Activated CD4-positive, CD25-positive, alpha-beta regulatory T cell treated with anti-CD3 and anti-CD28 coated beads, Interleukin-2, amount 50 U/mL, for 72 hours (primary cell): ENCODE data around the gene KIF26B.
"Not testable (repeated sequence)": the region's sequence is repeated elsewhere in the genome, so short reads cannot be mapped to it uniquely, and the experiment has no call there.

ENCODE experiments used
- DNase-seq: peaks from one replicate; pipeline ENCODE4 v3.0.0; 2021

Gene KIF26B

DNA sequence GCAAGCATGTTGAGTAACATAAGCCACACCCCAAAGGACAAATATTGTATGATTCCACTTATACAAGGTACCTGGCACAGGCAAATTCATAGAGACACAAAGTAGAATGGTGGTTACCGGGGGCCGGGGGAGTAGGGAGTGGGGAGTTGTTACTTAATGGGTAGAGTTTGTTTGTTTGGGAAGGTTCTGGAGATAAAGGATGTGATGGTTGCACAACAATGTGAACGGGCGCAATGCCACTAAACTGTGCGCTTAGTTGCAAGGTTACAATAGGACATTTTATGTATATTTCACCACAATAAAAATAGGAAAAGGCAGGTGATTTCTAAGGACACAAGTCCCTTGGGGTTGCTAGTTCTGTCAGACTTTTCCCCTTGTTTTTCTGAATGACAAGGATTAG, 516.6 kb downstream of the KIF26B start:
- no peak for DNase-seq

DNA sequence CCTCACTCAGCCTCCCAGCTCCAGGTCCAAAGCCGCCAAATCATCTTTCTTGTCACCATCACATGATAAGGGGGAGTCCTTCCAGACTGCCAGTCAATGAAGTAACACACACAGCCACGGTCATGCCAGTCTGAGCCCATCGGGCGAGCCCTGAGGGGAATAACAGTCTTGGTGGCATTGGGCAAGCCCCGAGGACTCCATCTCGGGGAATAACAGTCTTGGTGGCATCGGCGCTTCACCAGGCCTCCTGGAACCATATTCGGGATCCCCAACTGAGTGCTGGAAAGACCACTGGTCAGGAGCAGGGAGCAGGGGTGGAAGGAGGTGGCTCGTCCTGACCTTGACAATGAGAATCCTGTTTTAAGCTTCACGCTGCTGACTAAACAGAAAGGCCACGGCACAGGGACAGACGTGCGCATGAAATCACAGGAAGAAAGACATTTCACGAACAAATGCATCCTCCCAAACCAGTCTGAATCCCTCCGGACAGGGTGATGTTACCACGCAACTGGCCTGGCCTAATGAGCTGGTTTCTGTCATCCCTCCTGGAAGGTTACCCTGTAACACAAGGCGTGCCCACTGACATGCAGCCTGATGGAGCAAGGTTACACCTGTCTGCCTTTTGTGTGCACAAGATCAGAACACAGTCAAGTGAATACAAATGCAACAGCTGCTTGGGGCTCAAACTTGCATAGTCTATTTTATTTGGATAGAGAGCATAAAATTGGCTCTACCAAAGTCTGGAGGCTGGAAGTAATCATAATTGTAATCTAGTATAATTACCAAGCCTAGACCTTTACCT, 517.4 kb downstream of the KIF26B start:
- DNase-seq: no peak

DNA sequence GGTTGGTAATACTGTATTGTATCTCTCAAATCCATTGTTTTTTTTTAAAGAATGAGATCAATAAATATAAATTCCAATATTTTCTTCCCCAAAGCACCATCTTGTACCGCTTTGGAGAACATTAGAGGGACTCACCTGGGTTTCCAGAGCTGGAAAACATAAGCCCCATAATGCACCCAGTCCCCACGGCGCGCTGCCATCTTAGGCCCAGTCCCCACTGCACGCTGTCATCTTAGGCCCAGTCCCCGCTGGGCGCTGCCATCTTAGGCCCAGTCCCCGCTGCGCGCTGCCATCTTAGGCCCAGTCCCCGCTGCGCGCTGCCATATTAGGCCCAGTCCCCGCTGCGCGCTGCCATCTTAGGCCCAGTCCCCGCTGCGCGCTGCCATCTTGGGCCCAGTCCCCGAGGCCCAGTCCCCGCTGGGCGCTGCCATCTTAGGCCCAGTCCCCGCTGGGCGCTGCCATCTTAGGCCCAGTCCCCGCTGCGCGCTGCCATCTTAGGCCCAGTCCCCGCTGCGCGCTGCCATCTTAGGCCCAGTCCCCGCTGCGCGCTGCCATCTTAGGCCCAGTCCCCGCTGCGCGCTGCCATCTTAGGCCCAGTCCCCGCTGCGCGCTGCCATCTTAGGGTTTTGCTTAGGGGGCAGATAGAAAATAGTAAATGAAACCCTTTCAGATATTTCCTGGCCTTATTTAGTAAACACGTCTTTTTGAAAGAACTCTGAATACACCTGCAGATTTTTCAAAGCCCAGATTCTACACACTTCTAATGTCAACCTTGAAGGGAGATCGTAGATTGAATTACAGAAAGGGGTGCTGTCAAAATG, 518.3 kb downstream of the KIF26B start:
- not testable (repeated sequence) for DNase-seq

DNA sequence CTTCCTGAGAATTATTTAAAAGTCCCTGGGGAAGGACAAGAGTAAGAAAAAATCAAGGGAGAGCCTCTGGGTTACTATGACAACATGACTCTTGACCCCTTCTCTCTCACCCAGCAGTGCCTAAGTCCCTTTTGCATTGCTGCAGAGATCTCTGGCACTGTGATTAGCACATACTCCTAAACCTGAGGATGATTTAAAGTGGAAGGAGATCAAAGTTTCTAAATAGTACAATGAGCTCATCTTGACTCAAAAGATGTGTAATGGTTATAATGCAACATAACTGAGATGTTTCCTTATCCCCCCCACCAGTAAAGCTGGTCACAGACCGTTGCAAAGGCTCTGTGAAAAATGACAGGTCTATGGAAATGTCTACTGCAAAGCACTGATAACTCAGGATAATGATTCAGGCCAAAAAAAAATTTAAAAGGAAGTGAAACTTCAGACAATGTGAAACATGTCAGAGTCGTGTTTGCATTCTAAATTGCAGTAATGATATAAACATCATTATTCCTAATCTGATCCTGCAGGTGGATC, 519.2 kb downstream of the KIF26B start:
- no peak for DNase-seq

DNA sequence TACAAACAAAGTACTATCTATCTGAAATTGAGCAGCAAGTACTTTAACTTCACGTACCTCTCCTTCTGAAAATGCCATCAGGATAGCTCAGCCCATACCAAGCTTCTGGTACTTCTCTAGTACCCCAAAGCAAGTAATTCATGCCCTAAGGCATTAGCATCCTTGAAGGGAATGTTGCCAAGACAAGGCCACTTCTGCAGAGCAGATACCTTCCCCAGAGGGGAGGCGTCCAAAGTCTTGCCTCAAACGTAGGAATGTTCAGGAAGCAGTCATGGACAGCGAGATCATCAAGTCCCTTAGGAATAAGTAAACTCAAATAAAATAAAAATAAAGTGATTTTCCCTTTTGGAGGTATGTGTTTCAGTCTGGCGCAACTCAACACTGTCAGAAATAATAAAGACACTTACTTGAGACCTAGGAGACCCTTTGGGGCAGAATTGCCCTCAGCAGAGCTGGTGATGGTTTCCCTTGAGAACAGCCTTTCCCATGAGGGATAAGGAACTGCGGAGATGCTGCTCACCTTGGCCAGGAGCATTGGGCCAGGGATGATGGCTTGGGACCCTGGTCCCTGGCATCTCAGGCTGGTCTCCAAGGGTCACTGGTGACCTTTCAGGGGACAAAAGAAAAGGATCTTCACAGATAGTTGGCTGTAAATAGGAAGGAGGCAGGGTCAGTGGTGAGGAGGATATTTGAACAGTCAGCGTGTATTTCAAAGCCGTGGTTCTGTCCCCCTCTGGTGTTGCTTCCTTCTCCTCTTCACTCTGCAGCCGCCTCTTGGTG, 522.9 kb downstream of the KIF26B start:
- no peak for DNase-seq

DNA sequence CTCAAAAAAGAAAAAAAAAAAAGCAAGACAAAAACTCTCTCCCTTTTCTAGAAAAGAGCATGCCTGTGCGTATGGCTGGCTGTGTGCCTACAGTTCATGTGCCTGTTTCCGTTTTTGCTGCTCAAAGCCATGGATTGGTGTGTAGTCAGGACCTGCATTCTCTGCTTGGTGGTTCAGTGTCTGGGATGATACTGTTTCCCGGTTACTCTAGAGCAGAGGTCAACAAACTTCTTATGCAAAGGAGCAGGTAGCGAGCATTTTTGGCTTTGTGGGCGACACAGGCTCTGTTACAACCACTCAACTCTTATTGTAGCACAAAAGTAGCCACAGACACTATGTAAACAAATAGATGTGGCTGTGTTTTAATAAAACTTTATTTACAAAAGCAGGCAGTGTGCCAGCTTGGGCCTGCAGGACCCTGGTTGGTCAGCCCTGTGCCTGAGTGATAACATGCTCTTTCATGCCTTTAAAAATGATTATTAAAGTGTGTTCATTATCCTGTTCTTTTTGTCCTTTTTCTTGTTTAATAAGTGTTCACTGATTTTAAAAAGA, 524.2 kb downstream of the KIF26B start:
- DNase-seq: no peak

DNA sequence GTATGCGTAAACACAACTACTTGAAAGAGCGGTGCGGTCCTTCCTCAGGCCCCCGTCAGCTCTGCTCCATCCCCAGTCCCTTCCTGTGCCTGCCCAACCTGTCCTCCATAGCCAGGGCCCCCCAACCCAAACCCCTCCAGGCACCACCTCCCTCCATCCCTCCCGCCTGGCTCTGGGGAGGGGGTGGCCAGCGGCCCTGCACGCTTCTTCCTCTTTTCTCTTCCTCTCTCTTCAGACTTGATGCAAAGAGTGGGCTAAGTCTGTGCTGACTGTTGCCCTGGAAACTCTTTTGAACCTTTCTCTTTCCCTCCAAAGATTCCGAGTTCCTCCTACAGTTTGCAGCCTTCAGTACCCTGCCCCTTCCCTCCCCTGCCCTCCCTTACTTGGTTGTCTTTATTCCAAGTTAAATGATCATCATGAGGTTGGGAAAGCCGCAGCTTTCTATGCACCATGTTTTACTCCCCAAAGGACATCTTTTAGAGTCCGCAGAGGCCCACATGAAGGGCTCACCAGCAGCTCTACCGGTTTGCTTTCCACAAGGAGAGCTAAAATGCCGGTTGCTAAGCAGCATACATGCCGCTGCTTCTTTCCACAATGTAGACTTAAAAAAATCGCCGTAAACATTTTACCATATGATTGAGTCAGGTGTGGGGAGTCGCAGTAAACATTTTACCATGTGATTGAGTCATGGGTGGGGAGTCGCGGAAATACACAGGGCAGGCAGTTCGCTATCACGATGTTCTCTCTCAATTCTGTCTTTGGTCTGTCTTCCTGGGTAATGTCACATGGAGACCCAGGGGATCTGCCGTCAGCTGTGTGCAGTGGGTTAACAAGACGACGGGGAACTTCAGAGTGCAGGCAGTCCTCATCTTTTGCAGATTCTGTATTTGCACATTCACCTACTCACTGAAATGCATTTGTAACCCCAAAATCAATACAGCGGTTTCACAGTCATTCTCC, 525.3 kb downstream of the KIF26B start:
- no peak for DNase-seq

DNA sequence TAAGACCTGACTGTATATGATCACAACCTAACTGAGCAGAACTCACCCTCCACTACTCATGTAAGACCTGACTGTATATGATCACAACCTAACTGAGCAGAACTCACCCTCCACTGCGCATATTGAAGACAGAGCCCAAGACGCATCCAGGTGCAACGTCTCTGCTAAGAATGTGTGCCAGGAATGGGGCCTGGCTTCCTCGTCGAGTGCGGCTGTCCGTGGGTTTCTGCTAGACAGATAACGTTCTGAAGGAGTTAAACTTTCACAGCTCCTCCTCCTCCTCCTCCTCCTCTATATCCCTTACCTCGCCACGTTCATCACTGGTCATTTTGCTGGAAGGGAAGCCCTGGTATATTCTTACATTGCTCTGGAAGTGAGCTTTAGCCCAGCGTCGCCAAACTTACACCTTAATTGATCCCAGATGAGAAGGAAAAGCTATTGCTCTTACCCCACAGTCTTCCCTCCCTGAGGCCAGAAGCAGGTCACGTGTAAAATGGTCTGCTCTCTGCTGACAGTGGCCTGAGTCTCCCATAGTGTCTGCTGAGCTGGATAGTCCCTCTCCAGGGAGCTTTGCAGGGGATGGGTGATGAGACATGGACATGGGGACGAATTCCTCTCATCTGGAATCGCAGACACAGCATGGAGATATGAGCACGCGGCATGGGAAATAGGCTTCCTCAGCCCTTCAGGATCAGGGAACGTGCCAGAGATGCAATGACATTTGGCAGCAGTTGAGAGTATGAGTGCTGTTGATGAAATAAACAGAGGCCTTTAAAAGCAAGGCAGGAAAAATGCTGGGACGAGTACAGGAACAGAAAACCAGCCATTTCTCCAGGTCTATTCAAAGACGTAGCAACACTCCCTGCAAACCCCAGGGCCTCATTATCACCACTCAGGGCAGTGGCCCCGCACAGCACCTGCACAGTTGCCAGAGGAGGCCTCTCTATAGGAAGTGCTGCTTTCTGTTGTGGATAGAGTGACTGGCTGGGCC, 528.1 kb downstream of the KIF26B start:
- no peak for DNase-seq

DNA sequence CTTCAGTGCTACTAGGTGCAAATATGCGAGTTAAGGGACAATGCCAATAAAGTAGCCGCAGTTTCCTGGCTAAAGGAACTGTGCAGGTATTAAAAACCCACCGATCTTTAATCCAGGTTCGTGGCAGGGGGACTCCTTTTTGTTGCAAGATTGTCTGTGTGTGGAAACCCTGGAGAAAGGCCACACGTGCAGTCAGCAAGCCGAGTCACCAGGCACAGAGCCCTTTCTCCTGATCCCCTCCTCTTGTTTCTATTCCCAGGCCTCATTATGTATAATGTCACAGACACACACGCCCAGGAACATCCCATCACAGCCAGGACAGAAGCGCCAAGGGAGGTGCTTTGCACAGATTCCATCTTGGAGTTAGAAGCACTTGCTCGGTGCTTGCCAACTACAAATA, 528.9 kb downstream of the KIF26B start:
- no peak for DNase-seq

DNA sequence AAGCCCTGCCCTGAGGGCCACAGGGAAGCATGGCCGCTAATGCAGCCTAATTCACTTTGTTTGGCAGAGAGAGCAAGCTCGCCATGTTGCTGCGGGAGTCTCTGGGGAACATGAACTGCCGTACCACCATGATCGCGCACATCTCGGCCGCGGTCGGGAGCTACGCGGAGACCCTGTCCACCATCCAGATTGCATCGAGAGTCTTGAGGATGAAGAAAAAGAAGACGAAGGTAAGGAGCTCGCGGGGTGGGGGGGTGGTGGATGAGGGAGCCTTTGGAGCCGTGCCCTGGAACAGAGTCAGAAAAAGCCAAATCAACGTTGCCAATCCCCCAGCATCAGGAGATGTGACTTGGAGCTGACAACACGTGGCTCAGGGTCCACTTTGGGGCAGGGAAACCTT, 529.4 kb downstream of the KIF26B start:
- DNase-seq: no peak

DNA sequence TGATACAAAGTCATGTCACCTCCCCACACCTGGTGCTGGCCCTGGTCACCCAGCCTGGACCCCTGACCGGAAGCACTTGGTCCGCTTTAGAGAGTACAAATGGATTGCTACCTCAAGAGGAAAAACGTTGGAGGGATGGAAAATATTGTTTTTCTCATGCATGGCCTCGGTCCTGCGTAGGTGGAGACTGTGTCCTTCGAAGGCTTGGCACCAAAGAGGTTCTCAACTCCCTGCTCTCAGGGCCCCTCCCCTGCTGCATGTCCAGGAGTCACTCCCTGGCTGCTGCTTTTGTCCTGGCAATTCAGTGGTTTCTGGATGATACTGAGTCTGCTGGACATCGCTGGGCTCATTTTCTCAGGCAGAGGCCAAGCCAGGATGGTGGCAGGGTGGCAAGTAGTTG, 529.8 kb downstream of the KIF26B start:
- no peak for DNase-seq

DNA sequence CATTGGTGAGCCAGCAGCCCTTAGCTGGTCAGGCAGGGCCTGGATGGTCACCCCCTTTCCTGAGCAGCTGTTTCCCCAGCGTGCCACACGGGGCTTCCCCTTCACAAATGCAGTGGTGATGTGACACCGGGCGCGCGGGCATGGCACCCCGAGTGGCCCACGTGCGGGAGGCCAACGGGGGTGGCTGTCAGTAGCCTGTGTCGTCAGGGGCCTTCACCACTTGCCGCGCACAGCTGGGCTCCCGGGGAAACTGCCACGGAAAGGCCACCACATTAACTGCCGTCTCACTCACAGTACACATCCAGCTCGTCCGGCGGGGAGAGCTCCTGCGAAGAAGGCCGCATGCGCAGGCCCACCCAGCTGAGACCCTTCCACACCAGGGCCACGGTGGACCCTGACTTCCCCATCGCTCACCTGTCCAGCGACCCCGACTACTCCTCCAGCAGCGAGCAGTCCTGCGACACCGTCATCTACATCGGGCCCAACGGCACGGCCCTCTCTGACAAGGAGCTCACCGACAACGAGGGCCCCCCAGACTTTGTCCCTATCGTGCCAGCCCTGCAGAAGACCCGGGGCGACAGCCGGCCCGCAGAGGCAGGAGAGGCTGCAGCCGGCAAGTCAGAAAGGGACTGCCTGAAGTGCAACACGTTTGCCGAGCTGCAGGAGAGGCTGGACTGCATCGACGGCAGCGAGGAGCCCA, 530.5 kb downstream of the KIF26B start:
- DNase-seq: no peak

DNA sequence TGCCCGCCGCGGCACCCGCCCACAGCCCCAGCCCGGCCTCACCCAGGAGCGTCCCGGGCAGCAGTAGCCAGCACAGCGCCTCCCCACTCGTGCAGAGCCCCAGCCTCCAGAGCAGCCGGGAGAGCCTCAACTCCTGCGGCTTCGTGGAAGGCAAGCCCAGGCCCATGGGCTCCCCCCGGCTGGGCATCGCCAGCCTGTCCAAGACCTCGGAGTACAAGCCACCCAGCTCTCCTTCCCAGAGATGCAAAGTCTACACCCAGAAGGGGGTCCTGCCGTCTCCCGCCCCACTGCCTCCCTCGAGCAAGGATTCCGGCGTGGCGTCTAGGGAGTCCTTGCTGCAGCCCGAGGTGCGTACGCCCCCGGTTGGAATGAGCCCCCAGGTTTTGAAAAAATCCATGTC, 531.2 kb downstream of the KIF26B start:
- DNase-seq: no peak

DNA sequence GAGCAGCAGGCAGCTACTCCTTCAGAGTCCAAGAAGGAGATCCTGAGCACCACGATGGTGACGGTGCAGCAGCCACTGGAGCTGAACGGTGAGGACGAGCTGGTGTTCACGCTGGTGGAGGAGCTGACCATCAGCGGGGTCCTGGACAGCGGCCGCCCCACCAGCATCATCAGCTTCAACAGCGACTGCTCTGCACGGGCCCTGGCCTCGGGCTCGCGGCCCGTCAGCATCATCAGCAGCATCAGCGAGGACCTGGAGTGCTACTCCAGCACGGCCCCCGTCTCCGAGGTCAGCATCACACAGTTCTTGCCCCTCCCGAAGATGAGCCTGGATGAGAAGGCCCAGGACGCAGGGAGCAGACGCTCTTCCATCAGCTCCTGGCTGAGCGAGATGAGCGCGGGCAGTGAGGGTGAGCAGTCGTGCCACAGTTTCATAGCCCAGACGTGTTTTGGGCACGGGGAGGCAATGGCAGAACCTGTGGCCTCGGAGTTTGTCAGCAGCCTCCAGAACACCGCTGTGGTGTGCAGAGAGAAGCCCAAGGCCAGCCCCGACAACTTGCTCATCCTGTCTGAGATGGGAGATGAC, 531.8 kb downstream of the KIF26B start:
- DNase-seq: no peak

DNA sequence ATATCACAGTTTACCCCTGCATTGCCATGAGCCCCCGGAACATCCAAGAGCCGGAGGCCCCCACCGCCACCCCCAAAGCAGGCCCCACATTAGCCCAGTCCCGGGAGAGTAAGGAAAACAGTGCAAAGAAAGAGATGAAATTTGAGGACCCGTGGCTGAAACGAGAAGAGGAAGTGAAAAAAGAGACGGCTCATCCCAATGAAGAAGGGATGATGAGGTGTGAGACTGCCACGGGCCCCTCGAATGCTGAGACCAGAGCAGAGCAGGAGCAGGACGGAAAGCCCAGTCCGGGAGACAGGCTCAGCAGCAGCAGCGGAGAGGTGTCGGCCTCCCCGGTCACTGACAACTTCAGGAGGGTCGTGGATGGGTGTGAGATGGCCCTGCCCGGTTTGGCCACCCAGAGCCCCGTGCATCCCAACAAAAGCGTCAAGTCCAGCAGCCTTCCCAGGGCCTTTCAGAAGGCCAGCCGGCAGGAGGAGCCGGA, 532.4 kb downstream of the KIF26B start:
- no peak for DNase-seq

DNA sequence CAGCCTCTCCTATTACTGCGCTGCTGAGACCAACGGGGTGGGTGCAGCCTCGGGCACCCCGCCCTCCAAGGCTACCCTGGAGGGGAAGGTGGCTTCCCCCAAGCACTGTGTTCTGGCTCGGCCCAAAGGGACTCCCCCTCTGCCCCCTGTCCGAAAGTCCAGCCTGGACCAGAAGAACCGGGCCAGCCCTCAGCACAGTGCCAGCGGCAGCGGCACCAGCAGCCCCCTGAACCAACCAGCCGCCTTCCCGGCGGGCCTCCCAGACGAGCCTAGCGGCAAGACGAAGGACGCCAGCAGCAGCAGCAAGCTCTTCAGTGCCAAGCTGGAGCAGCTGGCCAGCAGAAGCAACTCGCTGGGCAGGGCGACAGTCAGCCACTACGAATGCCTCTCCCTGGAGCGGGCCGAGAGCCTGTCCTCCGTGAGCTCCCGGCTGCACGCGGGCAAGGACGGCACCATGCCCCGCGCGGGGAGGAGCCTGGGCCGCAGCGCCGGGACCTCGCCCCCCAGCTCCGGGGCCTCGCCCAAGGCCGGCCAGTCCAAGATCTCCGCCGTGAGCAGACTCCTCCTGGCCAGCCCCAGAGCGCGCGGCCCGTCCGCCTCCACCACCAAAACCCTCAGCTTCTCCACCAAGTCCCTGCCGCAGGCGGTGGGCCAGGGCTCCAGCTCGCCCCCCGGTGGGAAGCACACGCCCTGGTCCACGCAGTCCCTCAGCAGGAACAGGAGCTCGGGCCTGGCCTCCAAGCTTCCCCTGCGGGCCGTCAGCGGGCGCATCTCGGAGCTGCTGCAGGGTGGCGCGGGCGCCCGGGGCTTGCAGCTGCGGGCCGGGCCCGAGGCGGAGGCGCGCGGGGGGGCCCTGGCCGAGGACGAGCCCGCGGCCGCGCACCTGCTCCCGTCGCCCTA, 533.1 kb downstream of the KIF26B start:
- DNase-seq: no peak

DNA sequence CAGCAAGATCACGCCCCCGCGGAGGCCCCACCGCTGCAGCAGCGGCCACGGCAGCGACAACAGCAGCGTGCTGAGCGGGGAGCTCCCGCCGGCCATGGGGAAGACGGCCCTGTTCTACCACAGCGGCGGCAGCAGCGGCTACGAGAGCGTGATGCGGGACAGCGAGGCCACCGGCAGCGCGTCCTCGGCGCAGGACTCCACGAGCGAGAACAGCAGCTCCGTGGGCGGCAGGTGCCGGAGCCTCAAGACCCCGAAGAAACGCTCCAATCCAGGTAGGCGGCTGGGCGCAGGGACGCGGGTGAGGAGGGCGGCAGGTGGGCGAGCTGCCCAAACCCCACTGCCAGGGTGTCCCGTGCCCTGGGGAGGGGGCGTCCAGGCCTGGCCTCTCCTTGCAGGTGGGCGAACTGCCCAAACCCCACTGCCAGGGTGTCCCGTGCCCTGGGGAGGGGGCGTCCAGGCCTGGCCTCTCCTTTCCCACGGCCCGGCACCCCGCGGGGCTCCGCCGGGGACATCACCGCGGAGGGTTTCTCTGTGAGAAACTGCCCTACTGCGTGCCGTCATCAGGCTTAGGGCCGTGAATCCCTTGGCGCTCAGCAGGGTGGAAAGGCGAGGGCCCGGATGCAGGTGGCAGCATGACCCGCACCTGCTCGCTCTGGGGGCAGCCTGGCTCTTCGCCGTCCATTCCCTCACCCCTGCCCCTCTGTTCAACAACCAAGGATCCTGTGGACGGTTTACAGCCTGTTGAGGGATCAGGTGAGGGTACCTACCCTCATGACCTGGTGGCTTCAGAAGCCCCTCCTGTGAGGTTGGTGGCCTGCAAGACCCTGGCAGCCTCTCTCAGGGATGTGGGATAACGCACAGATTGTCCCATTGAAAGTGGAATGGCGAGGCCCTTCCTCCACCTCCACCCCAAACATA, 534.0 kb downstream of the KIF26B start:
- no peak for DNase-seq
